Measurements from ENCODE around the gene PDE1A. TPM values are rescaled to one million over a fixed set of nuclear protein-coding genes. Genes with fewer than 3 reads are reported as not detected.

PDE1A gene
- total RNA-seq, 1 experiment from 2014 or later: 10.9 TPM

DNA sequence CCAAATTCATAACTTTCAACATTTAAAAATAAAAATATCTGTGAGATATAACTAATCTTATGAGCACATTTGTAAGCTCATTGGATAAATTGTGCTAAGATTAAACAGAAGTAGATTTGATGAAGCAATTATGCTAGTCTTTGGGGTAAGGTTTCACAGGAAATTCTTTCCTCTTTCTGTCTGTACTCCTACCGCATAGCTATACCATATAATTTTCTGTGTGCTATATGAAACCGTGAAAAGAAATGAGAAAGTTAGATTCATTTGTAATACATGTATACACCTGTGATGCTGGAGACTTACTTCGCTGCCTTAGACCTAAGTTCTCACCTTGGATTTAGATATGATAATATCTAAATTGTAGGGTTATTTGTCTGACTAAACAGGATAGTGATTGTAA is 256.5 kb downstream of the PDE1A start:
- no peak for DNase-seq (ENCODE audit: low spot score)
- in situ Hi-C loops (cut with HindIII; ENCODE audit: low sequenced_read_pairs): no loop called here

DNA sequence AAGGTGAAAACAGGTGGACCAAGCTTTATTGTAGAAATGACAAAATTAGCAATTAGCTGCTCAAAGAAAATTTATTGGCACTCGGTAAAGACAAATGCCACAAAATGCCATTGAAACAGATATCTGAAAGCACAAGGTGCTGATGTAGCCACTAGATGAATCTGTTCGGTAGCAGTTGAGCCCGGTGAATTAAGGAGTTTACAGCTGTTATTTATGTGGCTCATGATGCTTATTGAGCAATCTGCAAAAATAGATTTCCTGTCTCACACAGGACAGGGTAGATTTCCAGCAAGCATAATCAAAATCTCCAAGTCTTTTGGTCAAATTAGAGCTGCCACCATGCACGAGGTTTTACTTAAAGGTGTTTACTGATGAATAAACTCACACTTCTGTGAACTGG is 259.0 kb downstream of the PDE1A start:
- no peak for DNase-seq (ENCODE audit: low spot score)
- in situ Hi-C loops (cut with HindIII; ENCODE audit: low sequenced_read_pairs): no loop called here

DNA sequence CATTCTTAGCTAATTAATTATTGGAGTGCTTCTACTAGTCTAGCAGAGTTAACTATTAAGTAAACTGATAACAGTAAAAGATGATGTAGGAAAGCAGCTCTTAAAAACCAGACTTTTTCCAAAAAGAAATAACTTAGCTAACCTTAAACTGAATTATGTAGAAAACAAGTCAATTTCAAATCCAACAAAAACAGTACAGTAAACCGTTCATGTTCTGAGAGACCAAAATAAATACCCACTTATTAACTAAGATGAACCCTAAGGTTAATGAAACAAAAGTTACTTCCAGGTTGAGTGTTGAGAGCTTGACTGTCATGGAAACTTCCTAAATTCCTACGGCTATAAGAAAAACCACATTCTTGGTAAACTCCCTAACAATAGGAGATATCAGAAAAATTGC is 260.0 kb downstream of the PDE1A start:
- in situ Hi-C loops (cut with HindIII; ENCODE audit: low sequenced_read_pairs): no loop called here
- no peak for DNase-seq (ENCODE audit: low spot score)

DNA sequence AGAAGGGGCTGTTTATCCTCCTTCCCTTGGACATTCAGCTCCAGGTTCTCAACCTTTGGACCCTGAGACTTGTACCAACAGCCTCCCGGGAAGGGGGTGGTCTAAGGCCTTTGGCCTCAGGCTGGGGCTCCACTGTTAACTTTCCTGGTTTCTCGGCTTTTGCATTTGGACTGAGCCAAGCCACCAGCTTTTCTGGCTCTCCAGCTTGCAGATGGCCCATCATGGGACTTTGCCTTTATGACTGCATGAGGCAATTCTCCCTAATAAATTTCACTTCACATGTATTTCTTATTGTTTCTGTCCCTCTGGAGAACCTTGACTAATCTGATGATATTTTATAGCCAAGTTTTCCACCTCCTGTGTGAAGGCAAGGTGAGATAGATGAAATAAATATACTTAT is 260.4 kb downstream of the PDE1A start:
- in situ Hi-C loops (cut with HindIII; ENCODE audit: low sequenced_read_pairs): no loop called here
- DNase-seq (ENCODE audit: low spot score): no peak

DNA sequence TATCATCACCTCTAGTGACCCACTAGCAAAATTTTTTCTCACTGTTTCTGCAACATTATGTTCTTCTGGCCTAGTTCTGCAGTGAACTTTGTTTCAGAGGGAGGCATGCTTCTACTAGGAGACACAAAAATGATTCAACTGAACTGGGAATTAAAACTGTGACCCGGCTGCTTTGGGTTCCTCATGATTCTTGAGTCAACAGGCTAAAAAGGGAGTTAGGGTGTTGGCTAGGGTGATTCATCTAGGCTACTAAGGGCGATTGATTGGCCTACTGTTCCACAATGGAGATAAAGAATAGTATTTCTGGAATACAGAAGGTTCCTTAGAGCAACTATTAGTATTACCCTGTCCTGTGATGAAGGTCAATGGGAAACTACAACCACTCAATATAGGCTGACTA is 261.6 kb downstream of the PDE1A start:
- DNase-seq (ENCODE audit: low spot score): no peak
- in situ Hi-C loops (cut with HindIII; ENCODE audit: low sequenced_read_pairs): no loop called here

DNA sequence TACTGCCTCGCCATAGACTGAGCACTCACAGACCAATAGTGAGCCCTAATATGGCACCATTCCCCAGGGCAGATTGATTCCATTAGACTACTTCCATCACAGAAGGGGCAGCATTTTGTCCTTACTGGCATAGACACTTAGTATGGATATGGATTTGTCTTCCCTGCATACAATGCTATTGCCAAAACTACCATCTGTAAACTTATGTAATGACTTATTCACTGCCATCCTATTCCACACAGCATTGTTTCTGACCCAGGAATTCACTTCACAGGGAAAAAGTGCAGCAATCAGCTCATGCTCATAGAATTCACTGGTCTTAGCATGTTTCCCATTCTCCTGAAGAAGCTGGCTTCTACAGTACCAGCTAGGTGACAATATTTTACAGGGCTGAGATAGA is 262.1 kb downstream of the PDE1A start:
- in situ Hi-C loops (cut with HindIII; ENCODE audit: low sequenced_read_pairs): no loop called here
- DNase-seq (ENCODE audit: low spot score): peak; percentile 80

DNA sequence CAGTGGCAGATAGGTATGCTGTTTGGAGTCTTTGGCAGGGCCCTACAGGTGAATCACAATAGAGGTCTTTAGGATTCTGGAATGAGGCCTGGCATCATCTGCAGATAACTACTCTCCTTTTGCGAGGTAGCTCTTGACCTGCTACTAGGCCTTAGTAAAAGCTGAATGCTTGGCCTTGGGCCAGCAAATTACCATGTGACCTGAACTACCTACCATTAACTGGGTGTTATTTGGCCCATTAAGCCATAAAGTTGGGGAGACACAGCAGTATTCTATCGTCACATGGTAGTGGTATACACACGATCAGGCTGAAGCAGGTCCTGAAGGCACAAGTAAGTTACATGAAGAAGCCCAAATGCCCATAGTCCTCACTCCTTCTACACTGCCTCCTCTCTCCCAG is 263.0 kb downstream of the PDE1A start:
- no peak for DNase-seq (ENCODE audit: low spot score)
- in situ Hi-C loops (cut with HindIII; ENCODE audit: low sequenced_read_pairs): no loop called here

DNA sequence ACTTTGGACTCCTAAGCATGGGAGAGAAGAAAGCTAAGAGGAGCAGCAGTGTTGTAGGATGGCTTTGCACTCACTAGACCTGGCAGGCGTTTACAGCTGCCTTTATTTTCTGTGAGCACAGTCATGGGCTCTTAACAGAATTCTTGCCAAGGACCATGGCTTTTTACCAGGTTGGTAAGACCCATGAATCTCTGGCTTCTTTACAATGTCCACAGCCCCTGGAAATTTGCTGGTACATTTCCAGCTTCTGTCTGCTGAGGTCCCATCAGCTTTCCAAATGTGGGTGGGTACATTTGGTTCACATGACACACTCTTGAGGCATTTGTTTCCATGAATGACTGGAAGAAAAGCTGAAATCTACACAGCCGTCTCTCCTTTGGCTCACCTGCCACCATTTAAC is 278.5 kb downstream of the PDE1A start:
- peak; percentile 61 for DNase-seq (ENCODE audit: low spot score)
- in situ Hi-C loops (cut with HindIII; ENCODE audit: low sequenced_read_pairs): no loop called here

DNA sequence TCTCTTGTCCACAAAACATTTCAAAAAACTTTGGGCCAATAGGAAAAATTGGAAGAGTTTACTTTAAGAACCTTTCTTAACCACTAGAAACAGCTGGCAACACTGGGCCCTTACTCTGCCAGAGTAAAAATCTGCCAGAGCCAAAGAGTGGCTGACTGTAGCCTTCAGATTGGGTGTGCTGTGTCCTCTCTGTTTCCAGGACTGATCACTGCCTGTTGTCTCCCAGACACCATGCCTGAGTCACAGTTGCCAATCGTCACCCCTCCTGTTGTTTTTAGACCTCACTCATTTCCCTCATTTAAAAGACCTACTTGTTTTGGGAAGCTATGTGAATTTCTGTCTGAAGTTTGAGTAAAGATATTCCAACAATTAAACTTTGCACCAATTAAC is 282.1 kb downstream of the PDE1A start:
- in situ Hi-C loops (cut with HindIII; ENCODE audit: low sequenced_read_pairs): no loop called here
- DNase-seq (ENCODE audit: low spot score): no peak

DNA sequence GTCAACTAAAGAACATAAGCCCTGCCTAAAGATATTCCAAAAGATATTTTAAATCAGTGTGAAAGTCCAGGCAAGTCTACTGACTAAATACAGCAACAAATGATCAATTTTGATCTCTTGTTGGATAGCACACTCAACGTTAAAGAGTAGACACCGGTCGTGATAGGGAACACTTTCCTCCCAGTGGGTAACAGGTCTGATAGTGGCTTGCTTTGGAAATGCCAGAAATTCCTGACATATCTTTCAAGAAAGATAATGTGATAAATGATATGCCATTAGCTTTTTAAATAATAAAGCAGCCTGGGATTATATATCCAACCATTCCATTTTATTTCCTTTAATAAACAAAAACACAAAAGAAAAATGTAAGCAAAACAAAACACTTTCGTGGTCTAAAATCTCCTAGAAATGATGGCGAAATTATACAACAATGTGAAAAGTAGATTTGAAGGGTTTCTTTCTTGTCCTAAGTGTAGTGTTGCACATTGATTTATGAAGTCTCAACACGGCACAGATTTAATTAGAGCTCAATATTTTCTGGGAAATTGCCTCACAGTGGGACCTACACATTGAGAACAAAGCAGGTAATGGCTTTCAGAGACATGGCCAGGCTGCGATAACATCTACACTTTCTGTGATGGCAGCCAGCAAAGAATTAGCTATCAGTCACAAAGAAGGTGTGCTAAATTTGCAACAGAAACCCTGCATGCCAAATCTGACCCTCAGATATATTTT is 282.6 kb downstream of the PDE1A start:
- DNase-seq (ENCODE audit: low spot score): no peak
- in situ Hi-C loops (cut with HindIII; ENCODE audit: low sequenced_read_pairs): no loop called here

DNA sequence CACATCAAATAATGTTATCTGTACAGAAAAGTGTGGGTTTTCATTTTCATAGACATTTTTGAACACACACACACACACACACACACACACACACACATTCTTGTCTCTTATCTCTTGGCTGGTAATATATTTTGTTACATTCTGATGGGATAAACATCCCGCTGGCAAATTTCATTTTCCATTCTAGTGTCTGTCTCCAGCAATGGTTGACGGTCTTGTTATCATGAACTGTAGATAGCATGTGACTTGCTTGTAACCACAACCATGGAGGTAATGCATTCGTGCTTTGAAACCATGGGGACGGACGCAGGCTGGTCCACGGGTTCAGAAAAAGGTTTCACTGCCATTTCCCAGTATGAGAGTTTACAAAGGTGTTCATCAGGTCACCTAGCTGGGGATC is 284.8 kb downstream of the PDE1A start:
- DNase-seq (ENCODE audit: low spot score): no peak
- in situ Hi-C loops (cut with HindIII; ENCODE audit: low sequenced_read_pairs): no loop called here

DNA sequence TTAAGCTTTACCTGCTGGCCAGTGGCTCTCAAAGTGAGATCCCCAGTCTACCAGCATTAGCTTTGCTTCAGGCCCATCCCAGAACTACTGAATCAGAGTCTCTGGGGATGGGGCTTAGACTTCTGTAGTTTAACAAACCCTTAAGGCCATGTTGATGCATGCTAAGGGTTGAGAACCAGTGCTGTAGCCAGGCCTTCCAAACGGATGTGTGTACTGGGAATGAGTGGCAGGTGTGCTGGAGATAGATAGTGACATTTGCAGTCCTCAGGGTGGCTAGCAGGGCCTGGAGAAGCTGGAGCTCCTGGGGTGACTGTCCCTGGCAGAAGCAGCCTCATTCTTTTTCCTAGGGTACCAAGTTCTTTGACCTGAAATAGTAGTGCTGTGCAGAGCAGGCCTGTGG is 292.6 kb downstream of the PDE1A start:
- in situ Hi-C loops (cut with HindIII; ENCODE audit: low sequenced_read_pairs): no loop called here
- peak; percentile 25 for DNase-seq (ENCODE audit: low spot score)

DNA sequence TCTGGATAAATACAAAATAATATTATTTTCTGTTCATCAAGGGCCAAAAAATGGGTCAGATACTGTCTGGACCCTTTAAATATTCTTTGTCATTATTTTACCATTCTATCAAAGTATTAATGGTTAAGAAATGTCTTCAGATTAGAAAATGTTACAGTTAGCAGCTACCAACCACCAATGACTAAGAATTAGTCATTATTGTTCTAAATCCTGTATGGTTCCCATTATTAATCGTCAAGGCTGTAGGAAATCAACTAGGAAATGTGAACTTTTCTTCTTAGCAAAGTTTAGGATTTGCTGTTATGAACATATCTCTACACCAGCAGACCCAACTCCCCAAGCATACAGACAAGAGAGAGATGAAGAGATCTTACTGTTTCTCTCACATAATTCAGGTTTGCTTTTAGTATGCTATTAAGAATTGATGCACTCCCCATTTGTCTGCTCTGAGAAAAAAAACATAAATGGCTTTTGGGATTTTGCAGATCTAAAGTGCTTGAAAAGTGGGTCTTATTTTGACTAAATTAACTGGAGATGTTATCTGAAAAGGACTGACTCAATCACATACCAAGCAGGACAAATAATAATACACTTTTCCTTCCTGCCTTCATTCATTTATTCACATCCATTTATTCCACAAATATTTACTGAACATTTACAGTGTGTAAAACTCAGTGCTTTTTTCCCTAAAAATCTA is 293.5 kb downstream of the PDE1A start:
- in situ Hi-C loops (cut with HindIII; ENCODE audit: low sequenced_read_pairs): no loop called here
- DNase-seq (ENCODE audit: low spot score): no peak

DNA sequence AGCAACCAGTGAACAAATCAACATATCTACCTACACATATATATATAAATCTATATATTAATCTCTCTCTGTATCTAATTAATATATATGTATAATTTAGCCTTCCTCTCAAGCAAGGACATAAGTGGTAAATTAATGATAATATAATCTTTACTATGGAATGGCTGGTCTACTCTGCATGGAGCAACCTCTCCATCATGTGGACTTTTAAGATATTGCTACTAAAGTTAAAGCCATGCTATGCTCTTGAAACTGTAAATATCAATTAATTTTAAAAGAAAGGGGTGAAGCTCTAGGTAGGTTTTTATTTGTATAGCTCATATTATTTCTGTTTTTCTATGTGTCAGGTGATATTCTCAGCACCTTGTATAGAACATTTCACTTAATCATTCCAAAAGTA is 294.2 kb downstream of the PDE1A start:
- in situ Hi-C loops (cut with HindIII; ENCODE audit: low sequenced_read_pairs): no loop called here
- no peak for DNase-seq (ENCODE audit: low spot score)

DNA sequence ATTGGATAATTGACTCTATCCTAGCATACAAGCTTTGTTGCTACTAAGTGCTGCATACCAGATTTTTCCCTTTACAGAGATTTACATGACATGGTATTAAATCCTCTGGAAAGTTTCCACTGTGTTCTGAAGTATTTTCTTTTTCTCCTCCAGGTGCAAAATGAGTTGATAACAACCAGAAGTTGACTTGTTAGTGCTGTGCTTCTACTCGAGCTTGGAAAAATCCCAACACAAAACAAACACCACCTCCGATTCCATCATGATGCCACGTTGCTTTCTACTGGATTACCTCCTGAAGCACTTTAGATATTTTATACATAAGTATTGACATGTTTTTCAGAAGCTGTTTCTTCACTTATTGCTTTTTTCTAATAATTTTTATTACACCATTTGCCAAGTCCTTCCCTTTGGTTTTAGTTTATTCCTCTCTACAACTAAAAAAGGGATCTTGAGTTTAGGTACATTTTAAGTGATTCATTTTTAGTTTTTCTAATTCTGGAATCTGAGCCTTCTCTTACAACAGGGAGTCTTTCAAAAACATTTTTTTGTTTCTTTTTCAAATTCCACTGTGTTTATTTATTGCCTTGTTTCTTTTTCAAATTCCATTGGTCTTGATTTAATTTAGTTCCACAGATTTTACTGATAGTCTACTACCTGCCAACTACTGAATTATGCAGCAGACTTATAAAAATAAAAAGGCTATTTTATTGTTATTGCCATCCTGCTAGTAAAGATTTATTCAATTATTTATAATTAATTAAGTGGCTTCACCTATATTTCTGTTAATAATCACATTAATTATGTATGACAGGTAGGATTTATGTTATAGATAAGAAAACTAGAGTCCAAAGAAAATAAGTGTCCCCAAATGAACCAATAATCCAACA is 297.8 kb downstream of the PDE1A start:
- no peak for DNase-seq (ENCODE audit: low spot score)
- in situ Hi-C loops (cut with HindIII; ENCODE audit: low sequenced_read_pairs): no loop called here

DNA sequence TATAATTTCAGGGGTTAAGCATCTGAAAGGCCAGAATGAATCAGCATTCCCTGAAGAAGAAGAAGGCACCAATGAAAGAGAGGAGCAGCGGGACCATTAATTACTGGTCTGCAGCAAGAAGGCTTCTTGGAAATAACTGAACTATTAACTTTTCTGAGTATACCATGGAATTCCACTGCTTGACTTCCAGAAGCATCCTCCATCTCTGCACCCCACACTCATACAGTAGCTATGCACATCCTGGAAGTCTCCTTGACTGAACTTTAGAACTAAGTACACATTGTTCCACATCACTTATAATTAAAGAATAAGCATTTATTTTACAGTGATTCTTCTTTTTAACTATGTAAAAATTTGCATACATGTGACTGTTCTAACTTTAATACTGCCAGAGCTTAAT is 309.6 kb downstream of the PDE1A start:
- in situ Hi-C loops (cut with HindIII; ENCODE audit: low sequenced_read_pairs): no loop called here
- no peak for DNase-seq (ENCODE audit: low spot score)

DNA sequence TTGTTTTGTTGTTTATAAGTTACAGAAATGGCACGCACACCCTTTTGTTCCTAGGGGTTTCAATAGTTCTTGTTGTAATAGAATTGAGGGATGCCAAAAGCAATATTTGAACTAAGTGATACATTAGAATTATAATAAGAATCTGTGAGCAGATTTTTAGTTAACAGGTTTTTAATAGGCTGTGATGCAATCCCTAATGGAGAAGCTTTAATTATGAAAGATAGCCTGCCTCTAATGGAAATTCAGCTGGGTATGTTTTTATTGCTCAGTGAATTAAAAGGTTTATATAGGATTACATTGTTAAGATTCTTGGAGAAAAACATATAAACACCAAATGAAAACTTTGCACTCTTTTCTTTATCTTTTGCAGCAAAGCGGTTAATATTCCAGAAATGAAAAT is 310.1 kb downstream of the PDE1A start:
- in situ Hi-C loops (cut with HindIII; ENCODE audit: low sequenced_read_pairs): no loop called here
- no peak for DNase-seq (ENCODE audit: low spot score)

DNA sequence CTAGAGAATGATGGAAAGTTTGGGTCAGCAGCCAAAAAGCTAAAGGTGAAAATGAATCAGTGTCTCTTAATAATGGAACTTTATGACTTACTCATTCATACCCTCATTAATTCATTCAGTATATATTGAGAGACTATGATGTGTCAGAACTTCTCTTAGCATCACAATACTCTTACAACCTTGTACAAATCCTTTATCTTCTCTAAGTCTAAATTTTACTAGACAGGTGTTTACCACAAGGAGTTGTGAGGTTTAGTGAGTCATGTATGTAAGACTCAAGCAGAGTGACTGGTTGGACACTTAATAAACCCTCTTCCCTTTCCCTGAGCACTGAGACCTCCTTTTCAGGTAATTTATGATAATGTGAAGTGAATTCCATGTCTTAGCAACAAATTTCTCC is 311.6 kb downstream of the PDE1A start:
- in situ Hi-C loops (cut with HindIII; ENCODE audit: low sequenced_read_pairs): no loop called here
- no peak for DNase-seq (ENCODE audit: low spot score)

DNA sequence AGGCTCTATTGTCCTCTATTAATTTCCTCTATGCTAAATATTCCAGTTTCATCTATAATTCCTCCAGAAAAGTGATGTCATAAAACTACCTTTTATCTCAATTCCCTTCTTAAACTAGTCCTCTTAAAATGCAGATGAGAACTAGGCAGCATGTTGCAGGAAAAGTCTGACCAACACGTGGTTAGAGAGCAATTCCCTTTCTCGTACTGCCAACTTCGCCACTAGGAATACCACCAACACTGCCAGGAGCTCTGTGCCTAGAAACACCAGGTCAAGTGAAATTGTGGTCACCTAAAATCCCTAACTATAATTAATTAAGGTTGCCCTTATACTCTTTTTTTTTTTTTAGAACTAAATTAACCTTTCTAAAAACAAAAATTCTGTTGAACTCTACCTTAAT is 313.5 kb downstream of the PDE1A start:
- in situ Hi-C loops (cut with HindIII; ENCODE audit: low sequenced_read_pairs): no loop called here
- no peak for DNase-seq (ENCODE audit: low spot score)

DNA sequence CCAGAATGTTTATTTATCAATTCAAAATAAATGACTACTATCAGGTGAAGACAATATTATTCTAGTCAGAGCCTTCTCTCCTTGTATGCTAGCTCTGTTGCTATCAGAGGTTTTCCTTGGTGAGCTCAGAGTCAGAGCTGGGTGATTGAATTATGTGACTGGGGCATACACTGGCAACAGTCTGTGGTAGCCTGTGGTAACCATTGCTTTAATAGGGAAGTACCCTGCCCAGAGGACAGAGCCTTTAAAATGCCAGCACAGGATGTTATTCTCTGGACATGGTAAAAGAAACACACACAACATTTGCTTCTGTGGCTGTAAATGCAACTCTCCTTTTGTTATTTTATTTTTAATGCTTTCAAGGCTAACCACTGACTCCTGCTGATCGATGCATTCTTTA is 316.5 kb downstream of the PDE1A start:
- DNase-seq (ENCODE audit: low spot score): no peak
- in situ Hi-C loops (cut with HindIII; ENCODE audit: low sequenced_read_pairs): no loop called here

All from G401 (cell line).